Endothelial cell of umbilical vein (primary cell): ENCODE results near the gene CEBPZOS. TPM values are rescaled to one million over a fixed set of nuclear protein-coding genes. Genes with fewer than 3 reads are reported as not detected.

Experiments
- BruUV-seq: library from RNA; stranded (reverse); fragments of 400-500 nt; replicated peaks from 2 replicates; lab custom pipeline; 2021; lab: Mats Ljungman, UMichigan
- CTCF ChIA-PET: fragments of 300-600, 350-600 bp; sonication (Branson Sonifier 250); formaldehyde crosslinking; loops from one replicate; lab custom pipeline; 2021; ENCODE audit warnings: antibody characterized with exemption, inconsistent platforms; lab: Charles Lee
- POLR2A ChIA-PET: fragments of 300-600, 350-600 bp; sonication (Branson Sonifier 250); formaldehyde crosslinking; loops from one replicate; lab custom pipeline; 2021; ENCODE audit warnings: antibody characterized with exemption, inconsistent platforms; lab: Charles Lee
- DNase-seq: peaks from one replicate; pipeline ENCODE4 v3.0.0-alpha.2; 2011; ENCODE audit warnings: low read depth, low spot score
- FAIRE-seq: peaks from 2 replicates; lab custom pipeline; 2011; peaks lifted over from hg19 to GRCh38; lab: Jason Lieb, UNC
- H2AFZ ChIP-seq: 2 replicates; pipeline ENCODE4 v1.6.0; 2012; ENCODE audit warnings: low read depth, low read length, control low read depth, inconsistent platforms
- H3K27ac ChIP-seq: 2 replicates; pipeline ENCODE4 v1.5.1; 2011; ENCODE audit warnings: low read depth, mild to moderate bottlenecking, control low read depth, low read length, moderate library complexity; ENCODE audit not compliant: insufficient read depth
- H3K27me3 ChIP-seq, 2 experiments: 2 replicates each; pipeline versions ENCODE4 v1.6.0 to v1.6.1; 2011; ENCODE audit warnings: low read length in 2 of 2, mixed read lengths in 1 of 2; ENCODE audit not compliant: control insufficient read depth in 2 of 2, insufficient read depth in 2 of 2
- H3K36me3 ChIP-seq, 2 experiments: 2 replicates in 1 of 2; 3 replicates in 1 of 2; pipeline ENCODE4 v1.5.1; 2011; ENCODE audit warnings: low read length in 2 of 2, mild to moderate bottlenecking in 1 of 2, moderate library complexity in 1 of 2; ENCODE audit not compliant: control insufficient read depth in 2 of 2, insufficient read depth in 2 of 2; ENCODE audit errors: extremely low read depth in 1 of 2
- H3K4me1 ChIP-seq: 3 replicates; pipeline ENCODE4 v1.5.1; 2011; ENCODE audit warnings: mild to moderate bottlenecking, low read length; ENCODE audit not compliant: control insufficient read depth, insufficient read depth; ENCODE audit errors: extremely low read depth
- H3K4me2 ChIP-seq: 2 replicates; pipeline ENCODE4 v1.6.1; 2011; ENCODE audit warnings: low read length, control low read depth, mixed read lengths; ENCODE audit not compliant: insufficient read depth
- H3K4me3 ChIP-seq, 3 experiments: fragments of 200-600 bp in 1 of 3; sonication (generic), shearing (Covaris generic) in 1 of 3; replicated peaks in 1 of 3; 2 replicates each; pipeline ENCODE4 v1.5.1; 2011 to 2016; ENCODE audit warnings: control low read depth in 3 of 3, low read length in 3 of 3, mild to moderate bottlenecking in 2 of 3, inconsistent platforms in 1 of 3, low read depth in 1 of 3, moderate library complexity in 1 of 3; ENCODE audit not compliant: insufficient read depth in 1 of 3
- H3K79me2 ChIP-seq: 2 replicates; pipeline ENCODE4 v1.6.0; 2012; ENCODE audit warnings: low read length, inconsistent platforms; ENCODE audit not compliant: control insufficient read depth, insufficient read depth
- H3K9ac ChIP-seq: replicated peaks from 2 replicates; pipeline ENCODE3; 2011; ENCODE audit warnings: low read length, control low read depth; ENCODE audit not compliant: insufficient read depth; ENCODE audit errors: extremely low read depth
- H3K9me1 ChIP-seq: replicated peaks from 3 replicates; pipeline ENCODE4 v1.6.0; 2011; ENCODE audit warnings: mild to moderate bottlenecking, low read length; ENCODE audit not compliant: control insufficient read depth, insufficient read depth; ENCODE audit errors: extremely low read depth
- H3K9me3 ChIP-seq: replicated peaks from 2 replicates; pipeline ENCODE4 v1.5.1; 2012; ENCODE audit warnings: low read length, inconsistent platforms; ENCODE audit not compliant: control insufficient read depth, insufficient read depth
- H4K20me1 ChIP-seq: replicated peaks from 2 replicates; pipeline ENCODE3; 2011; ENCODE audit warnings: mild to moderate bottlenecking, low read length; ENCODE audit not compliant: control insufficient read depth, insufficient read depth; ENCODE audit errors: extremely low read depth
- CTCF ChIP-seq, 2 donors: IDR thresholded peaks; 1 replicate in 1 of 2; 2 replicates in 1 of 2; pipeline ENCODE4 v1.5.1; 2011; ENCODE audit warnings: low read length in 2 of 2, mild to moderate bottlenecking in 2 of 2, moderate library complexity in 2 of 2, control low read depth in 1 of 2, inconsistent platforms in 1 of 2, low read depth in 1 of 2; ENCODE audit not compliant: insufficient read depth in 1 of 2; ENCODE audit errors: extremely low read depth in 1 of 2
- EZH2 ChIP-seq: IDR thresholded peaks from 2 replicates; pipeline ENCODE4 v1.6.1; 2012; ENCODE audit warnings: borderline replicate concordance, low read depth, mild to moderate bottlenecking, moderate library complexity, low read length, inconsistent platforms; ENCODE audit not compliant: severe bottlenecking
- GATA2 ChIP-seq: IDR thresholded peaks from 2 replicates; pipeline ENCODE4 v1.7.0; 2011; ENCODE audit warnings: low read depth, mild to moderate bottlenecking, moderate library complexity, mixed read lengths, low read length; ENCODE audit not compliant: insufficient read length, insufficient read depth
- JUN ChIP-seq: IDR thresholded peaks from 2 replicates; pipeline ENCODE4 v1.6.1; 2011; ENCODE audit warnings: borderline replicate concordance, low read depth; ENCODE audit not compliant: insufficient read length, insufficient read depth
- MYC ChIP-seq: IDR thresholded peaks from one replicate; pipeline ENCODE4 v1.6.1; 2011; ENCODE audit warnings: mild to moderate bottlenecking, low read depth, low read length
- POLR2A ChIP-seq: IDR thresholded peaks from 2 replicates; pipeline ENCODE4 v1.6.1; 2012; ENCODE audit warnings: low read depth, mild to moderate bottlenecking, control low read depth, low read length
- POLR2AphosphoS5 ChIP-seq: IDR thresholded peaks from 2 replicates; pipeline ENCODE4 v1.6.1; 2012; ENCODE audit warnings: low read depth, mild to moderate bottlenecking, control low read depth, low read length, moderate library complexity; ENCODE audit not compliant: insufficient read depth
- dilution Hi-C: fragments of 300-500 bp; cut with MboI; formaldehyde crosslinking; loops from one replicate; pipeline ENCODE4 v1.15.0; 2019; ENCODE audit warnings: low sequenced_read_pairs; ENCODE audit not compliant: extremely low pct_ligation_motif_present
- intact Hi-C: fragments of 100-400 bp; cut with micrococcal nuclease; formaldehyde crosslinking; loops from one replicate; pipeline ENCODE4 v1.10.0; 2022
- polyA plus RNA-seq, 4 experiments: library from polyadenylated mRNA; depleted of rRNA in 3 of 4; stranded (reverse) in 3 of 4; unstranded in 1 of 4; fragments of >200 nt; gene quantifications; 2 replicates each; pipeline versions ENCODE4 v1.2.1 to v1.2.3, GENCODE V29; 2011 to 2012; ENCODE audit warnings: missing spikeins in 1 of 4
- total RNA-seq: library from RNA; stranded (reverse); gene quantifications from 2 replicates; pipeline ENCODE4 v1.2.3, GENCODE V29; 2021
- TF ChIP-seq, protein P1 (sequence below): IDR thresholded peaks from 2 replicates; pipeline ENCODE4 v1.6.1; 2011; ENCODE audit not compliant: insufficient read depth, insufficient read length

The CEBPZOS gene
- total and polyA plus RNA-seq, 2 donors (not counting 3 experiments of a cell fraction or from before 2014, with no cell fraction given) = 29.1 to 36.3 TPM

DNA sequence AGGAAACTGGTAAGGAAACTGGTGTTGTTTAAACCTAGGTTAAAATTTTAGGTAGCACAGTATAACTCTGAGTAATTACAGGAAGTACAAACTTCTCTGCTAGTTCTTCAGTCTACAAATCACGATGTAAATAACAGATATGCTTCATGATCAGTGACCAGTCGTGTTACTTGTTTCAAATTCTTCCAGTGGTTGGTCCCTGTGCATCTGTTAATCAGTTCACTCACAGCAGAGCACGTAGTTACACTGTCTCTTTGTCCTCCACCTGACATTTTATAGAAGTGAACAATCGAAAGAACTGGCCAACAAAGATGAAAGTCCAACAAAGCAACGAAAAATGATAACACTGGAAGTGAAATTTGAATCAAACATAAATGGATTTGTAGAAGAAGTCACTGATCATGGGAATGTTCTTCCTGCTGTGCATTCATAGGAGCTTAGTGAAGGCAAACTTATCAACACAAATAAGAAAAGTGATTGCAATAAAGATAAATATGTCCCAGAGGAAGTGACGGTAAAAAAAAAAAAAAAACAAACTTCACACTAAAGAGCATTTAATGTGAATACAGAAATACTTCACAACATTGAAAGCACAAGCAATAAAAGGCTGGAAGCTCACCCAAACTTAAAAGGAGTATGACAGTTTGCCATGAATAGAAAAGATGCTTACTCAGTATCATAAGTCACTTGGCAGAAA lies 46.5 kb upstream of the CEBPZOS start:
- Histone ChIP-seq H3K79me2 (peaks cover 35% of the 10 kb centered on the region), H3K9me3 (no peaks in the 10 kb centered on the region), H2AFZ (peak overlapping the region; percentile 10), H3K27me3 (no peaks in the 10 kb centered on the region), H3K9me1 (no peaks in the 10 kb centered on the region), H4K20me1 (no peaks in the 10 kb centered on the region), H3K27ac (peak overlapping the region; percentile 23), H3K4me2 (peak overlapping the region; percentile 67), H3K4me3 (peak overlapping the region in 1 of 3 experiments; percentile 28), H3K36me3 (peaks cover 8 to 10% of the 10 kb centered on the region in 2 experiments), H3K4me1 (peaks cover 27% of the 10 kb centered on the region), H3K9ac (peak overlapping the region; percentile 39)
- CTCF ChIA-PET = interaction anchor here (0.7 kb wide), 1 partner anchor 77 kb away, joined by 3 read pairs; no protein-coding TSS in a partner anchor
- DNase-seq = peak; percentile 75
- FAIRE-seq = peak; percentile 86
- TF ChIP-seq POLR2AphosphoS5 = no peak
- no peak for TF ChIP-seq JUN
- peak; percentile 51 for TF ChIP-seq GATA2
- dilution Hi-C loops = no loop called here
- POLR2A ChIA-PET = interaction anchor here (0.6 kb wide), 1 partner anchor 81 kb away, joined by 4 read pairs; no protein-coding TSS in a partner anchor
- BruUV-seq = no TSS peak
- intact Hi-C loops = no loop called here

DNA sequence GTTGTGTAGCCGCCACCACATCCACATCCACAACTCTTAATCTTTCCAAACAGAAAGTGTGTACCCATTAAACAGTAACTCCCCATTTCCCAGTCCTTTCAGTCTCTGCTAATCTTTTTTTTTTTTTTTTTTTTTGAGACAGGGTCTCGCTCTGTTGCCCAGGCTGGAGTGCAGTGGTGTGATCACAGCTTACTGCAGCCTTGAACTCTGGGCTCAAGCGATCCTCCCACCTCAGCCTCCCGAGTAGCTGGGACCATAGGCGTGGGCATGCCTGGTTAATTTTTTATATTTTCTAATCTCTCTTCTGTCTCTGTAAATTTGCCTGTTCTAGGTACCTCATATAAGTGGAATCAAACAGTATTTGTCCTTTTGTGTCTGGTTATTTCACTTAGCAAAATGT lies 43.1 kb upstream of the CEBPZOS start:
- Histone ChIP-seq H3K4me3 (no peak overlapping the region), H3K4me2 (no peak overlapping the region), H4K20me1 (no peaks in the 10 kb centered on the region), H3K9me1 (no peaks in the 10 kb centered on the region), H3K36me3 (no peaks in the 10 kb centered on the region), H2AFZ (no peak overlapping the region), H3K79me2 (peaks cover 52% of the 10 kb centered on the region), H3K9me3 (no peaks in the 10 kb centered on the region), H3K27ac (no peak overlapping the region), H3K9ac (no peak overlapping the region), H3K27me3 (no peaks in the 10 kb centered on the region), H3K4me1 (peaks cover 44% of the 10 kb centered on the region)
- FAIRE-seq (no peak), DNase-seq (no peak)
- CTCF ChIA-PET = no interaction called here
- no TSS peak for BruUV-seq
- intact Hi-C loops = no loop called here
- POLR2A ChIA-PET = interaction anchor here (0.5 kb wide), 1 partner anchor 33 kb away, joined by 6 read pairs; no protein-coding TSS in a partner anchor
- TF ChIP-seq MYC (no peak), JUN (no peak), CTCF (IDR thresholded peaks at IDR 0.05; ENCODE audit: extremely low read depth in 1 of 2, insufficient read depth in 1 of 2, low read depth in 1 of 2, low read length in 2 of 2) (no peak), POLR2A (no peak), GATA2 (no peak), POLR2AphosphoS5 (no peak), EZH2 (no peak)
- TF ChIP-seq, protein P1, sequence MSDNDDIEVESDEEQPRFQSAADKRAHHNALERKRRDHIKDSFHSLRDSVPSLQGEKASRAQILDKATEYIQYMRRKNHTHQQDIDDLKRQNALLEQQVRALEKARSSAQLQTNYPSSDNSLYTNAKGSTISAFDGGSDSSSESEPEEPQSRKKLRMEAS = no peak
- dilution Hi-C loops = no loop called here
